HepG2 (cell line): Measurements from ENCODE around the gene ITIH2. TPM values are rescaled to one million over a fixed set of nuclear protein-coding genes. Genes with fewer than 3 reads are reported as not detected.

Source experiments
- ASH2L ChIP-seq: fragments of 300-600, 200-600 bp; sonication (generic); IDR thresholded peaks from 2 replicates; pipeline ENCODE4 v1.7.0; 2017; ENCODE audit warnings: low read depth, mild to moderate bottlenecking, moderate library complexity, mixed read lengths, low read length; ENCODE audit not compliant: insufficient read length
- ATF3 ChIP-seq: sonication (generic); formaldehyde crosslinking; IDR thresholded peaks from 2 replicates; pipeline ENCODE4 v1.4.0; 2020; ENCODE audit warnings: missing genetic modification reagents
- CBX5 ChIP-seq: sonication (generic); formaldehyde crosslinking; IDR thresholded peaks from 2 replicates; pipeline ENCODE4 v1.4.0; 2020; ENCODE audit warnings: missing genetic modification reagents, borderline replicate concordance
- HDAC2 ChIP-seq: sonication (generic); formaldehyde crosslinking; IDR thresholded peaks from 2 replicates; pipeline ENCODE4 v1.4.0; 2020; ENCODE audit warnings: missing genetic modification reagents
- HMG20A ChIP-seq: IDR thresholded peaks from 2 replicates; pipeline ENCODE4 v1.6.1; 2016; ENCODE audit warnings: borderline replicate concordance
- HMGXB3 ChIP-seq: sonication (generic); formaldehyde crosslinking; IDR thresholded peaks from 2 replicates; pipeline ENCODE4 v1.4.0; 2020; ENCODE audit warnings: missing genetic modification reagents, borderline replicate concordance
- ISX ChIP-seq: sonication (generic); formaldehyde crosslinking; conservative IDR thresholded peaks from 2 replicates; pipeline ENCODE4 v1.5.0; 2020; ENCODE audit warnings: missing genetic modification reagents
- JUN ChIP-seq: sonication (generic); formaldehyde crosslinking; IDR thresholded peaks from 2 replicates; pipeline ENCODE4 v1.4.0; 2020; ENCODE audit warnings: mild to moderate bottlenecking, missing genetic modification reagents
- MAF1 ChIP-seq: sonication (generic); formaldehyde crosslinking; IDR thresholded peaks from 2 replicates; pipeline ENCODE4 v1.5.0; 2020; ENCODE audit warnings: missing genetic modification reagents, borderline replicate concordance
- MTF2 ChIP-seq: sonication (generic); formaldehyde crosslinking; IDR thresholded peaks from 2 replicates; pipeline ENCODE4 v1.5.0; 2020; ENCODE audit warnings: missing genetic modification reagents, borderline replicate concordance
- PAF1 ChIP-seq: IDR thresholded peaks from 2 replicates; pipeline ENCODE4 v1.6.1; 2016; ENCODE audit warnings: missing genetic modification reagents, missing compliant biosample characterization
- PAWR ChIP-seq: sonication (generic); formaldehyde crosslinking; IDR thresholded peaks from 2 replicates; pipeline ENCODE4 v1.4.0; 2020; ENCODE audit warnings: missing genetic modification reagents, mild to moderate bottlenecking, borderline replicate concordance
- REXO4 ChIP-seq: sonication (generic); formaldehyde crosslinking; IDR thresholded peaks from 2 replicates; pipeline ENCODE4 v1.8.0; 2022; ENCODE audit warnings: missing genetic modification reagents, mild to moderate bottlenecking, borderline replicate concordance
- RFXANK ChIP-seq: IDR thresholded peaks from 2 replicates; pipeline ENCODE4 v1.6.1; 2016
- SIN3B ChIP-seq: fragments of 150-350 bp; IDR thresholded peaks from 2 replicates; pipeline ENCODE4 v1.6.1; 2014; ENCODE audit warnings: low read length
- SMAD3 ChIP-seq: sonication (generic); formaldehyde crosslinking; IDR thresholded peaks from 2 replicates; pipeline ENCODE4 v1.4.0; 2020; ENCODE audit warnings: missing genetic modification reagents
- SNAPC5 ChIP-seq: sonication (generic); formaldehyde crosslinking; IDR thresholded peaks from 2 replicates; pipeline ENCODE4 v1.8.1; 2023; ENCODE audit warnings: mild to moderate bottlenecking, missing genetic modification reagents, borderline replicate concordance
- SRF ChIP-seq: IDR thresholded peaks from 2 replicates; pipeline ENCODE4 v1.6.1; 2011; ENCODE audit warnings: mild to moderate bottlenecking, low read depth, low read length, moderate library complexity
- TBP ChIP-seq: sonication (generic); formaldehyde crosslinking; IDR thresholded peaks from 2 replicates; pipeline ENCODE4 v1.5.0; 2020; ENCODE audit warnings: missing genetic modification reagents
- TEAD2 ChIP-seq: sonication (generic); formaldehyde crosslinking; IDR thresholded peaks from 2 replicates; pipeline ENCODE4 v1.9.0; 2021; ENCODE audit warnings: missing genetic modification reagents
- TERF1 ChIP-seq: sonication (generic); formaldehyde crosslinking; IDR thresholded peaks from 2 replicates; pipeline ENCODE4 v1.8.0; 2022; ENCODE audit warnings: mild to moderate bottlenecking, missing genetic modification reagents, moderate library complexity
- ZFX ChIP-seq: sonication (generic); formaldehyde crosslinking; IDR thresholded peaks from 2 replicates; pipeline ENCODE4 v1.4.0; 2020; ENCODE audit warnings: mild to moderate bottlenecking, low read depth, missing genetic modification reagents, moderate library complexity
- ZMYM3 ChIP-seq: sonication (generic); formaldehyde crosslinking; IDR thresholded peaks from 2 replicates; pipeline ENCODE4 v1.5.1; 2020; ENCODE audit warnings: mild to moderate bottlenecking, missing genetic modification reagents
- ZNF530 ChIP-seq: sonication (generic); formaldehyde crosslinking; IDR thresholded peaks from 2 replicates; pipeline ENCODE4 v1.5.0; 2020; ENCODE audit warnings: low read depth, mild to moderate bottlenecking, missing genetic modification reagents
- ZNF572 ChIP-seq: sonication (generic); formaldehyde crosslinking; IDR thresholded peaks from 2 replicates; pipeline ENCODE4 v1.5.1; 2020; ENCODE audit warnings: mild to moderate bottlenecking, missing genetic modification reagents
- ZNF629 ChIP-seq: sonication (generic); formaldehyde crosslinking; conservative IDR thresholded peaks from 2 replicates; pipeline ENCODE4 v1.5.0; 2020; ENCODE audit warnings: missing genetic modification reagents
- ZNF883 ChIP-seq: sonication (generic); formaldehyde crosslinking; IDR thresholded peaks from 2 replicates; pipeline ENCODE4 v1.5.1; 2020; ENCODE audit warnings: mild to moderate bottlenecking, missing genetic modification reagents; ENCODE audit errors: not compliant biosample characterization
- ZSCAN31 ChIP-seq: sonication (generic); formaldehyde crosslinking; IDR thresholded peaks from 2 replicates; pipeline ENCODE4 v1.5.0; 2020; ENCODE audit warnings: low read depth, mild to moderate bottlenecking, missing genetic modification reagents
- polyA plus RNA-seq, 8 experiments: library from polyadenylated mRNA; depleted of rRNA in 3 of 8; stranded (reverse) in 7 of 8; unstranded in 1 of 8; fragments of >200 nt; fragmentation: Illumina TruSeq in 4 of 8; extraction: Trizol in 4 of 8; gene quantifications; 2 replicates each; pipeline versions ENCODE4 v1.2.1 to v1.2.3, GENCODE V29; 2011 to 2016; ENCODE audit warnings: low read depth in 4 of 8, missing spikeins in 1 of 8, mixed read lengths in 1 of 8; ENCODE audit not compliant: insufficient read depth in 1 of 8
- total RNA-seq, 5 experiments: library from RNA; depleted of rRNA; stranded (reverse); fragments of >200 nt; fragmentation: Illumina TruSeq; extraction: Trizol; gene quantifications; 2 replicates each; pipeline ENCODE4 v1.2.3, GENCODE V29; 2016; ENCODE audit warnings: low read depth in 1 of 5

The ITIH2 gene
- total and polyA plus RNA-seq, 2 of the 13 experiments (the other 11 are each of a cell fraction or from before 2014, with no cell fraction given): 1,197 to 1,427 TPM

DNA sequence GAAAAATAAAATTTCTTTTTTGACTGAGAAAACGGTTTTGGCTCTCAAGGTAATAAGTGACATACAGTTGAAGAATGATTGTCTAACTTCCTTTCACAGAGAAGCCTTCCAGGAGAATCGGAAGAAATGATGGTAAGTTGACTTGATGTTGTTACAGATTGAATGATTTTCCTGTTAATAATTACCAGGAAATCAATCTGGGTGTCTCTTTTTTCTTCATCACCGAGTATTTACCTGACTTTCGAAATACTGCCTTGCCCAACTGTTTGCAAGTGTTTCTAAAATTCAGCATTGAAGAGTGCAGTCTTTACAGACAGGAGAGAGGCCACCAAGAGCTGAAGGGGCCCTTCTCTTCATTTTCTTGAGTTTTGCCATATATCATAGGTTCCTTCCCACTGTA lies 4.0 kb downstream of the ITIH2 start (continued):
- TF ChIP-seq TEAD2 (no peak), HDAC2 (CRISPR knock-in tag) (peak; percentile 84; the same call in 1 of the 2 replicates), ZNF530 (CRISPR knock-in tag) (no peak), JUN (CRISPR knock-in tag) (no peak), ZFX (CRISPR knock-in tag) (no peak), TERF1 (CRISPR knock-in tag) (no peak), ASH2L (peak; percentile 88), RFXANK (CRISPR knock-in tag) (peak; percentile 64; the same call in 1 of the 2 replicates), ATF3 (no peak; the same call in 1 of the 2 replicates), ZNF883 (CRISPR knock-in tag) (no peak), ZNF572 (CRISPR knock-in tag) (no peak), CBX5 (CRISPR knock-in tag) (no peak), HMG20A (CRISPR knock-in tag) (peak; percentile 96), SNAPC5 (CRISPR knock-in tag) (no peak), REXO4 (CRISPR knock-in tag) (no peak), TBP (CRISPR knock-in tag) (no peak), ZNF629 (CRISPR knock-in tag) (no peak), HMGXB3 (CRISPR knock-in tag) (peak; percentile 67; the same call in 1 of the 2 replicates), PAF1 (CRISPR knock-in tag) (no peak), ISX (CRISPR knock-in tag) (no peak), SIN3B (no peak), SMAD3 (CRISPR knock-in tag) (no peak; the same call in none of the 2 replicates), ZSCAN31 (no peak), ZMYM3 (CRISPR knock-in tag) (no peak), MAF1 (CRISPR knock-in tag) (no peak), MTF2 (CRISPR knock-in tag) (no peak), SRF (0 out of 2 replicates have a peak, but pooled peaks have one; percentile 8), PAWR (CRISPR knock-in tag) (no peak)
